Esophagus squamous epithelium (tissue), 5 donors: Measurements from ENCODE around the gene FAM120B. TPM values are rescaled to one million over a fixed set of nuclear protein-coding genes. Genes with fewer than 3 reads are reported as not detected.

Experiments used
- DNase-seq: peaks from one replicate; lab custom pipeline; 2025; lab: John Stamatoyannopoulos, UW
- H3K27ac ChIP-seq, 4 donors: fragments of 200-600 bp; sonication (generic); one replicate each; pipeline ENCODE4 v1.5.1; 2016 to 2019; ENCODE audit warnings: mild to moderate bottlenecking in 1 of 4
- H3K27me3 ChIP-seq, 4 donors: fragments of 200-600 bp; sonication (generic); 1 replicate in 3 of 4; 2 replicates in 1 of 4; pipeline versions ENCODE4 v1.5.1 to v1.6.0; 2017 to 2021; ENCODE audit warnings: antibody characterized with exemption in 1 of 4
- H3K36me3 ChIP-seq, 3 donors: fragments of 200-600 bp; sonication (generic); one replicate each; pipeline ENCODE4 v1.5.1; 2016 to 2019
- H3K4me1 ChIP-seq, 3 donors: fragments of 200-600 bp; sonication (generic); one replicate each; pipeline ENCODE4 v1.5.1; 2017 to 2019
- H3K4me3 ChIP-seq, 4 donors: fragments of 200-600 bp; sonication (generic); 1 replicate in 3 of 4; 2 replicates in 1 of 4; pipeline ENCODE4 v1.5.1; 2016 to 2019; ENCODE audit warnings: mild to moderate bottlenecking in 2 of 4, moderate library complexity in 1 of 4
- H3K9me3 ChIP-seq, 3 donors: fragments of 200-600 bp; sonication (generic); one replicate each; pipeline ENCODE4 v1.5.1; 2016 to 2019
- POLR2A ChIP-seq, 4 donors: fragments of 450-650 bp; IDR thresholded peaks; one replicate each; pipeline ENCODE4 v1.6.1; 2017; ENCODE audit warnings: antibody characterized with exemption in 4 of 4, mild to moderate bottlenecking in 4 of 4, moderate library complexity in 3 of 4
- WGBS, 2 donors: methylation state at CpG; one replicate each; pipeline ENCODE4 v1.1.5; 2018; 5-methylcytosine and 5-hydroxymethylcytosine counted together
- intact Hi-C: fragments of 100-400 bp; cut with DNase I; formaldehyde crosslinking; loops from one replicate; pipeline ENCODE4 v1.15.0; 2022
- total RNA-seq, 4 donors: library from RNA; depleted of rRNA; stranded (reverse); fragments of >200 nt; gene quantifications; one replicate each; pipeline ENCODE4 v1.1.0, GENCODE V29; 2016
- TF ChIP-seq, protein P1 (sequence below), 6 experiments: fragments of 450-650 bp in 4 of 6; fragments of 200-600 bp in 2 of 6; sonication (generic) in 2 of 6; IDR thresholded peaks; one replicate each; pipeline ENCODE4 v1.5.1; 2016 to 2019; ENCODE audit warnings: antibody characterized with exemption in 6 of 6, mild to moderate bottlenecking in 4 of 6, moderate library complexity in 4 of 6
- donor health status: DM: yes; HTN: yes; CAD: no.

Gene FAM120B
- total RNA-seq, 4 donors from 2014 or later = 8.4 to 25.6 (median 12.9) TPM

DNA sequence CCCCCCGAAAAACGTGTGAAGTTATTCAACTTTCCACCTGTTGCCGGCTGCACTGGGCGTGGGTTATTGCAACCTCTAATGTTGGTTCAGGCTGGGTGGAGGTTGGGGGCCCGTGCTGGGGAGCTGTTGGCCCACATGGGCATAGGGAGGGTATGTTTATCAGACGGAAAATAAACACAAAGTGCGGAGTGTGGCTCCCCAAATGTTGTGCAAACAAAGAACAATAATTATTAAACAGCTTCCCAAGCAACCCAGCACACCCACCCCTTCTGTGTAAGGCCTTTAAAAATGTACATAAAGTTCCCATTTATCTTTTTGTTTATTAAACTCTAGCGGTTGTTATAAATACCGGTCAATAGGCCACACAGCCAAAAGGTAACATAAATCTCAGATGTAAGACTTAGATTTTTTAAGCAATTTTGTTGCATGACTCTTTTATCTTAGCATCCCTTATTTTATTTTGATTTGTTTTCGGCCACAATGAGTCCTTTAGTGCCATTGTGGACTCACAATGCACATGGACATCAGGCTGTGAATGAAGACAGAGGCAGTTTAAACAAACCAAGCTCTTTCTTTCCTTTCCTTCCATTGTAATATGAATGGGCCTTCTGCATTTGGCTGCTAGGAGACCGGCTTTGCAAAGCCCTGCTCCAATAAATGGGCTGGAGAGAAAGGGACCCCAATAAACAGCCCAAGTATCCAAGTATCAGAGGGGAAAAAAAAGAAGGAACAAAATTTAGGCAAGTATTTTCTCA lies 8.8 kb upstream of the FAM120B start:
- Histone ChIP-seq H3K27me3 (peaks cover 2 to 71% (median 9%) of the 10 kb centered on the region in 4 donors), H3K27ac (peak overlapping the region in 1 of 4 donors; percentile 30), H3K4me3 (no peak overlapping the region), H3K4me1 (peaks cover 18 to 40% (median 20%) of the 10 kb centered on the region in 3 donors), H3K9me3 (no peaks in the 10 kb centered on the region), H3K36me3 (no peaks in the 10 kb centered on the region)
- no peak for TF ChIP-seq POLR2A (IDR thresholded peaks at IDR 0.05)
- TF ChIP-seq, protein P1, sequence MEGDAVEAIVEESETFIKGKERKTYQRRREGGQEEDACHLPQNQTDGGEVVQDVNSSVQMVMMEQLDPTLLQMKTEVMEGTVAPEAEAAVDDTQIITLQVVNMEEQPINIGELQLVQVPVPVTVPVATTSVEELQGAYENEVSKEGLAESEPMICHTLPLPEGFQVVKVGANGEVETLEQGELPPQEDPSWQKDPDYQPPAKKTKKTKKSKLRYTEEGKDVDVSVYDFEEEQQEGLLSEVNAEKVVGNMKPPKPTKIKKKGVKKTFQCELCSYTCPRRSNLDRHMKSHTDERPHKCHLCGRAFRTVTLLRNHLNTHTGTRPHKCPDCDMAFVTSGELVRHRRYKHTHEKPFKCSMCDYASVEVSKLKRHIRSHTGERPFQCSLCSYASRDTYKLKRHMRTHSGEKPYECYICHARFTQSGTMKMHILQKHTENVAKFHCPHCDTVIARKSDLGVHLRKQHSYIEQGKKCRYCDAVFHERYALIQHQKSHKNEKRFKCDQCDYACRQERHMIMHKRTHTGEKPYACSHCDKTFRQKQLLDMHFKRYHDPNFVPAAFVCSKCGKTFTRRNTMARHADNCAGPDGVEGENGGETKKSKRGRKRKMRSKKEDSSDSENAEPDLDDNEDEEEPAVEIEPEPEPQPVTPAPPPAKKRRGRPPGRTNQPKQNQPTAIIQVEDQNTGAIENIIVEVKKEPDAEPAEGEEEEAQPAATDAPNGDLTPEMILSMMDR (IDR thresholded peaks at IDR 0.05) = no peak
- DNase-seq = no peak
- intact Hi-C loops = no loop called here
- 62 to 64% methylated on average over 9 to 11 of the region's 11 CpGs for WGBS, 2 donors

DNA sequence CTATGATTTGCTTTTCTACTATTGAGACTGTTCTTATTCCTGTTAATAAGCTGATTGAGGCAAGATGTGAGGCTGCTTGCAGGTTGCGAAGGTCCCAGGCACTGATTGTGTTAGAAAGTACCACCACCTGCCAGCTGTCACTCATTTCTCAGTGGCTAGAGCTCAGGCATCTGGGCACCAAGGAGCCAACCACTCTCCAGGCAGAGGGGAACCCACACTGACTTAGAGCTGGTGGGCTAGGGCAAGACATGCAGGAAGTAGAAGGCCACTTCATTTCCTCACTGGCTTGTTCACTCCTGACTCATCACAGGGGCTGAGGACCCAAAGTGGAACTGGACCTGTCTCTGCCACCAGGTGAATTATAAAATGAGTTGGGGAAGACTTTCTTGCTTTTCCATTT lies 7.9 kb upstream of the FAM120B start:
- TF ChIP-seq POLR2A (IDR thresholded peaks at IDR 0.05) = no peak
- TF ChIP-seq, protein P1 (IDR thresholded peaks at IDR 0.05) = no peak
- no peaks in the 10 kb centered on the region for H3K36me3 ChIP-seq
- WGBS, 2 donors = 93% methylated on average over 1 of the region's 1 CpG; no CpG with 5 or more reads in 1 of the 2 donors
- H3K4me3 ChIP-seq = no peak overlapping the region
- peaks cover 15 to 31% (median 17%) of the 10 kb centered on the region in 3 donors for H3K4me1 ChIP-seq
- H3K9me3 ChIP-seq = no peaks in the 10 kb centered on the region
- H3K27me3 ChIP-seq = peaks cover 0 to 62% (median 9%) of the 10 kb centered on the region in 4 donors
- intact Hi-C loops = no loop called here
- H3K27ac ChIP-seq = no peak overlapping the region
- no peak for DNase-seq

DNA sequence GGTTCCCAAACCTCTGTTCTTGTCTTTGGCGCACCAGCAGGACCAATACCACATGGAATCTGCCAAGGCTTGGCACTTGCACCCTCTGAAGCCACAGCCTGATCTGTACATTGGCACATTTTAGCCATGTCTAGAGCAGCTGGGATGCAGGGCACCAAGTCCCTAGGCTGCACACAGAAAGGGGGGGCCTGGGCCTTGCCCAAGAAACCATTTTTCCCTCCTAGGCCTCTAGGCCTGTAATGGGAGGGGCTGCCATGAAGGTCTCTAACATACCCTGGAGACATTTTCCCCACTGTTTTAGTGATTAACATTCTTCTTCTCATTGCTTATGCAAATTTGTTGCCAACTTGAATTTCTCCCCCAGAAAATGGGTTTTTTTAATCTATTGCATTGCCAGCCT lies 5.4 kb upstream of the FAM120B start:
- intact Hi-C loops = no loop called here
- Histone ChIP-seq H3K36me3 (no peaks in the 10 kb centered on the region), H3K27ac (no peak overlapping the region), H3K4me3 (no peak overlapping the region), H3K27me3 (peaks cover 0 to 37% (median 3%) of the 10 kb centered on the region in 4 donors), H3K9me3 (no peaks in the 10 kb centered on the region), H3K4me1 (peaks cover 6 to 22% (median 10%) of the 10 kb centered on the region in 3 donors)
- TF ChIP-seq, protein P1 (IDR thresholded peaks at IDR 0.05) = no peak
- TF ChIP-seq POLR2A (IDR thresholded peaks at IDR 0.05) = no peak
- 83 to 100% methylated on average over 1 of the region's 1 CpG for WGBS, 2 donors
- no peak for DNase-seq

DNA sequence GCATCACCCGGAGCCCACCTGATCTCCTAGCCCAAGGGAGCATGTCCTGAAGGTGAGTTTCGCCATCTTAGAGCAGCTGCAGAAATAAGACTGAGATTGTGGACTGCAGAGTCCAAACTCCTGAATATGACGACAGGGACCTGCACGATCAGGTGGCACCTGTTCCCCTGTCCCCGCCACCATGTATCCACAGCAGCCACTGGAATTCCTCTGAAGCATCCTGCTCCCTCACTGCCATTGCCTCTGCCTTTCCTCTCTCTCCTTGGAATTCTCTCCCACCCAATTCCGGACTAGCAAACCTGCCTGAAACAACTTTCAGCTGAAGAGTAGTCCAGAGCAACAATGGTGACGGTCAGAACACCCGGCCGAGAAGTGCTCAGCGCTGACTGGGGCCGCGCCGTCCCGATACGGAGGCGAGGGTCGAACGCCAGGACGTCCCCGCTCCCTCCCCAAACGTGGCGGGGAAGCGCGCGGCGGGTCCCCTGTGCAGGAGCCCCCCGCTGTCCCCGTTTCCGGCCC lies 694 bp upstream of the FAM120B start:
- H3K27me3 ChIP-seq = no peaks in the 10 kb centered on the region
- intact Hi-C loops = no loop called here
- peak overlapping the region; percentile 30 to 94 (median 92) for H3K27ac ChIP-seq
- peaks cover 18 to 50% (median 30%) of the 10 kb centered on the region in 3 donors for H3K4me1 ChIP-seq
- TF ChIP-seq, protein P1 (IDR thresholded peaks at IDR 0.05) = no peak
- TF ChIP-seq POLR2A (IDR thresholded peaks at IDR 0.05) = no peak
- peak overlapping the region; percentile 68 to 90 (median 80) for H3K4me3 ChIP-seq
- no peaks in the 10 kb centered on the region for H3K9me3 ChIP-seq
- no peaks in the 10 kb centered on the region for H3K36me3 ChIP-seq
- WGBS, 2 donors = 37 to 66% methylated on average over 5 to 9 of the region's 29 CpGs
- no peak for DNase-seq

DNA sequence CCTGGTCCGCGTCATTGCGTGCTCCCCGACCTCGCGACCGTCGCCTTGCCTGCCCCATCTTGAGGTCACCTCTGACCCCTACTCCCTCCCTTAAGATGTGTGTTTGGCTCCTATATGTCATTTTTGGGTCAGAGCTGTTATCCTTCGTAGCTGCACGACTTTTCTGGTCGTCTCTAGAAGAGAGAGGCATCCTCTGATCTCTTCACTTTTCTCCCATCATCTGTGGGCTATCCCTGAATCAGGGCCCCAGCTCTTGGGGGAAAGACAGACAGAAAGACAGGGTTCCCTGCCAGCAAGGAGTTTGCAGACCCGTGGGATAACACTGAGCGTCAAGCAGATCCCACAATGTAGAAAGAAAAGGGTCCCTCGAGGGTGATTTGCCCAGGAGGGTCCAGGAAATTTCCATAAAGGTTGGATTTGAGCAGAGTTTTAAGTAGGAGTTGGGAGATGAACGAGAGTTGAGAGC lies 555 bp downstream of the FAM120B start:
- peak overlapping the region; percentile 90 to 94 (median 92) for H3K27ac ChIP-seq
- no peaks in the 10 kb centered on the region for H3K27me3 ChIP-seq
- DNase-seq = no peak
- H3K4me1 ChIP-seq = peaks cover 18 to 59% (median 30%) of the 10 kb centered on the region in 3 donors
- H3K36me3 ChIP-seq = peaks cover 0 to 6% (median 0%) of the 10 kb centered on the region in 3 donors
- 4 to 8% methylated on average over 11 to 15 of the region's 15 CpGs for WGBS, 2 donors
- H3K4me3 ChIP-seq = peak overlapping the region; percentile 68 to 90 (median 80)
- H3K9me3 ChIP-seq = no peaks in the 10 kb centered on the region
- TF ChIP-seq POLR2A (IDR thresholded peaks at IDR 0.05) = no peak
- TF ChIP-seq, protein P1 (IDR thresholded peaks at IDR 0.05) = no peak
- intact Hi-C loops = no loop called here
